Aortic smooth muscle cell (primary cell): ENCODE data around the gene TSPY1. TPM values are rescaled to one million over a fixed set of nuclear protein-coding genes. Genes with fewer than 3 reads are reported as not detected.

Experiments
- total RNA-seq: library from RNA; depleted of rRNA; stranded (reverse); fragments of >200 nt; gene quantifications from 2 replicates; pipeline ENCODE4 v1.2.3, GENCODE V29; 2014

Gene TSPY1, protein sequence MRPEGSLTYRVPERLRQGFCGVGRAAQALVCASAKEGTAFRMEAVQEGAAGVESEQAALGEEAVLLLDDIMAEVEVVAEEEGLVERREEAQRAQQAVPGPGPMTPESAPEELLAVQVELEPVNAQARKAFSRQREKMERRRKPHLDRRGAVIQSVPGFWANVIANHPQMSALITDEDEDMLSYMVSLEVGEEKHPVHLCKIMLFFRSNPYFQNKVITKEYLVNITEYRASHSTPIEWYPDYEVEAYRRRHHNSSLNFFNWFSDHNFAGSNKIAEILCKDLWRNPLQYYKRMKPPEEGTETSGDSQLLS
- total RNA-seq: not detected in 2 replicates

GRCh38 chrY:9466655-9467054 is at the start of gene TSPY1:
TSPY1 (plus strand) TSS chrY:9466955; CDS start chrY:9467001, 46 bp downstream.

GRCh38 chrY:9486967-9487366 is 20.2 kb downstream of the TSPY1 start, which contains the start of gene TSPY9:
TSPY9 (plus strand) TSS chrY:9487267; CDS start chrY:9487313, 46 bp downstream.

Other genes starting within 250 kb of the TSPY1 start
- gene TSPY4, start 129.5 kb upstream of the TSPY1 start, total RNA-seq: not detected in 2 replicates
- gene TSPY8, start 109.2 kb upstream of the TSPY1 start, total RNA-seq: not detected in 2 replicates
- not detected in 2 replicates for gene TSPY3, start 68.5 kb upstream of the TSPY1 start, total RNA-seq
- not detected in 2 replicates for gene TSPY9, start 20.3 kb downstream of the TSPY1 start, total RNA-seq
- gene TSPY10, start 60.9 kb downstream of the TSPY1 start, total RNA-seq: not detected in 2 replicates